CD4-positive, alpha-beta T cell treated with Interleukin-6 for 4 hours (primary cell): ENCODE results near the gene CCDC93.

Source experiments
- DNase-seq: peaks from one replicate; pipeline ENCODE4 v3.0.0-alpha.2; 2020; ENCODE audit warnings: mixed read lengths

The CCDC93 gene

GRCh38 chr2:117984208-117984607 is 29.7 kb downstream of the CCDC93 start:
- no peak for DNase-seq

GRCh38 chr2:117983040-117983439 is 30.8 kb downstream of the CCDC93 start:
- DNase-seq, result no peak

GRCh38 chr2:117982376-117983033 is 31.4 kb downstream of the CCDC93 start:
- no peak for DNase-seq

- no peak for DNase-seq
Observed at GRCh38 chr2:117981810-117982209, 32.1 kb downstream of the CCDC93 start.

GRCh38 chr2:117980783-117981676 is 32.8 kb downstream of the CCDC93 start:
- DNase-seq, result no peak

GRCh38 chr2:117979911-117980701 is 33.8 kb downstream of the CCDC93 start:
- DNase-seq, result no peak

GRCh38 chr2:117977696-117978095 is 36.2 kb downstream of the CCDC93 start:
- DNase-seq, result no peak

GRCh38 chr2:117976581-117976980 is 37.3 kb downstream of the CCDC93 start:
- no peak for DNase-seq

GRCh38 chr2:117973498-117974082 is 40.3 kb downstream of the CCDC93 start:
- no peak for DNase-seq

- DNase-seq, result no peak
Observed at GRCh38 chr2:117972476-117973123, 41.3 kb downstream of the CCDC93 start.

GRCh38 chr2:117968722-117969121 is 45.1 kb downstream of the CCDC93 start:
- DNase-seq, result no peak

GRCh38 chr2:117967977-117968718 is 45.7 kb downstream of the CCDC93 start:
- no peak for DNase-seq

GRCh38 chr2:117963446-117963845 is 50.4 kb downstream of the CCDC93 start:
- DNase-seq, result no peak

GRCh38 chr2:117961201-117961600 is 52.7 kb downstream of the CCDC93 start:
- DNase-seq, result no peak

GRCh38 chr2:117960231-117960630 is 53.6 kb downstream of the CCDC93 start:
- DNase-seq, result no peak

- no peak for DNase-seq
Observed at GRCh38 chr2:117958186-117958585, 55.7 kb downstream of the CCDC93 start.

GRCh38 chr2:117957616-117958015 is 56.3 kb downstream of the CCDC93 start:
- DNase-seq, result no peak

GRCh38 chr2:117956036-117956796 is 57.7 kb downstream of the CCDC93 start:
- DNase-seq, result no peak

- DNase-seq, result no peak
Observed at GRCh38 chr2:117953231-117953630, 60.6 kb downstream of the CCDC93 start.

- DNase-seq, result no peak
Observed at GRCh38 chr2:117952701-117953100, 61.2 kb downstream of the CCDC93 start.

- no peak for DNase-seq
Observed at GRCh38 chr2:117952228-117952627, 61.6 kb downstream of the CCDC93 start.
